Measurements from ENCODE around the gene CDH4.
"Not testable (repeated sequence)": the region's sequence is repeated elsewhere in the genome, so short reads cannot be mapped to it uniquely, and the experiment has no call there.

Gene CDH4

DNA sequence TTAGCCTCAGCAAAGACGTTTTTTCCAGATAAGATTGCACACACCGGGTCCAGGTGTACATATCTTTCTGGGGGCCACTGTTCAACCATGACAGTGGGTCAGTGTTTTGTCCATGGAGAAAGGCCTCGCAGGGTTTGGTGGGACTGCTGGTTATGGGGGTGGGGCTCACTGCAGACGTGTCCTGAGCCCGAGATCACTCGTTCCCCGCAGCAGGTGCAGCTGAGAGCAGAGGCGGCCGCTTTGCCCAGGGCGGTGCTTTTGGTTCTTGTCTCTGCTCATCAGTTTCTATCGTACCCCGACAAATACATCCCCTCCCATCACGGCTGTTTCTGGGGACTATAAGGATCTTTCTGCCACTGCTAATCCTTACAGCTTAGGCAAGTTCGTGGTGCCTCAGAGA is 166.9 kb downstream of the CDH4 start:
- DNase-seq (ENCODE audit: low spot score) = no peak

DNA sequence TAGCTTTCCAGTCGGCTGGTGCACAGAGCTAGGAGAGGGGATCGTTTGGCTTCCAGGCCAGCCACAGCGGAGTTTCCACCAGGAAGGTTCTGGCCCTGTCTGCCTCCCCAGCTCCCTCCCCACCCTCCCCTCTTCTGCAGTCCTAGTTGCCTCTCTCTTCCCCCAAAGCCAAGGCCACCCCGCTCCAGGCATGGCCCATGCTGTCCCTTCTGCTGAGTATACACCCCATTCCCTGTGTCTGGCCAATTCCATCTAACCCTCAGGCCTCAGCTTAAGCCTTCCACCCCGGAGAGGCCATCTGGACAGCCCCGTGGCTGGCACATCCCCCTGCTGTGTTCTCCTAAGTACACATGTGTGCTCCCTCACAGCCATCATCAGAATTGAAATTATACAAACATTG is 167.4 kb downstream of the CDH4 start:
- DNase-seq (ENCODE audit: low spot score) = no peak

DNA sequence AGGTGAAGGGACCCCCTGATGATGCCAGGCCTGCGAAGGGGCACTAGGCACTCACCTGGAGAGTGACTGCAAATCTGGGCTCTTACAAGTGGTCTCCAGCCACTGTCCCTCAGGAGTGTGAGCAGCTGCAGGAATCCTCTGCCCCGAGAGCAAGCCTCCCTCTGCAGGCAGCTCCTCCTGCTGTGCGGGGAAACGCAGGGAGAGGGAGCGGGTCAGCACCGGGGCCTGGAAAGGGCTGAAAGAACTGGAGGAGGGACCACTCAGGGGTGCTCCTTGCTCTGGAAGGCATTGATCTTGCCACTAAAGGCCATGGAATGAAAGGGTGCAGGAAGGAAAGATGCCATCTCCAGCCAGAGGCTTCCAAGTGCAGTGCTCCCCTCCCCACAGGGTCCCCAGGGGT is 168.0 kb downstream of the CDH4 start:
- DNase-seq (ENCODE audit: low spot score) = no peak

DNA sequence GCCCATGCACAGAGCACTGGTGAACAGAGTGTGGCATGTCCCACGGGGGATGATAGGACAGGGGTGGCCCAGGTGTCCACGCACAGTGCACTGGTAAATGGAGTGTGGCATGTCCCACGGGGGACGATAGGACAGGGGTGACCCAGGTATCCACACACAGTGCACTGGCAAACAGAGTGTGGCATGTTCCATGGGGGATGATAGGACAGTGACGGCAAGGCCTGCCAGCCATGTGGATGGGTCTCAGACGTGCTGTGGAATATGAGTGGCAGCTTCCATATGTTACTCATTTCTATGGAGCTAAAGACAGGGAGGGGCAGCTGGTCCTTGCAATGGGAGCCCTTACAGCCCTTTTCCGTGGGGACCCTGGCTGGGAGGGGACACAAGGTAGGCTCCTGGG is 168.7 kb downstream of the CDH4 start:
- no peak for DNase-seq (ENCODE audit: low spot score)

DNA sequence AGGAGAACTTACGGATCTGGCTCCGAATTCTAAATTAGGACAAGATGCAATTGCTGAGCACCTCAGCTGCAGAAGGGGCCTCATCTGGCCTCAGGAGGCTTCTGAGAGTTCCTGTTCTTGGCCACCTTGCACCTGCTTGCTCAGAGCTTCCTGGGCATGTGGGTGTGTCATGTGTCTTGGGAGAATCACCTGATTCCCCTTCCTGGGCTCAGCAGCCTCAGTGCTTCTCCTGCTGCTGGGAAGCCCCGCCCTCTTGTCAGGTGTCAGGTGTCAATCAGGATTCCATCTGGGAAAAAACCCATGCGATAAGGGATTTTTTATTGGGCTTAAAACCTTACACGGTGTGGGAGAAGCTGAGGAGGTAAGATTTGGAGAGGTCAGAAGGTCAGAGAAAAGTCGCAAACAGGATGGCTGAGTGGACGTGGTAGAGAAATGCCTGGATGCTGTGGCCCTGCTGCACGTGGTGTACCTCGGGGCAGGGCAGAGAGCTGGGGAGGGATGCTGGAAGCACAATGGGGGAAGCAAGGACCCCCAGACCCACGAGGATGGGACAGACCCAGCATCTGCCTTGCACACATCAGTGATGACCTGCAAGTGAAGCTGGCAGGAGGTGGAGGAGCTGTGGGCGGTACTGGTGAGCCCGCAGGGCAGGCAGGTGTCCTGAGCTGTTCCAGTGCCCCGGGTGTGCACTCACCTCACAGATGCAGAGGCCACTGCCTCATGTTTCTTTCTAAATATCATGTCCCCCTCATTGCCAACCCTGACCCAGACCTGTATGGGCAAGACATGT is 170.8 kb downstream of the CDH4 start:
- no peak for DNase-seq (ENCODE audit: low spot score)

DNA sequence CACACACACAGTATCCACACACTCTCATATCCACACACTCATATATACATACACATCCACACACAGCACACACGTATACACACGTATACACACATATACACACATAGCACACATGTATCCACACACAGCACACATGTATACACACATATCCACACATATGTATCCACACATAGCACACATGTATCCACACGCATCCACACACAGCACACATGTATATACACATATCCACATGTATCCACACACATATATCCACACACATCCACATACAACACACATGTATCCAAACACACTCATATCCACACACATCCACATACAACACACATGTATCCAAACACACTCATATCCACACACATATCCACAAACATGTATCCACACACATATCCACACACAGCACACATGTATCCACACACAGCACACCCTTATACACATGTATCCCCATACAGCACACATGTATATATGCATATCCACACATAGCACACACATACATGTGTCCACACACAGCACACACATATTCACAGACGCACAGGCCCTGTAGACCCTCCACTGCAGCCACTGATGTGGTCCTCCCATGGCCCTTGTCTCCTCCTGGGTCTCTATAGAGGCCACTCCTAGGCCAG is 172.1 kb downstream of the CDH4 start:
- DNase-seq (ENCODE audit: low spot score) = no peak

DNA sequence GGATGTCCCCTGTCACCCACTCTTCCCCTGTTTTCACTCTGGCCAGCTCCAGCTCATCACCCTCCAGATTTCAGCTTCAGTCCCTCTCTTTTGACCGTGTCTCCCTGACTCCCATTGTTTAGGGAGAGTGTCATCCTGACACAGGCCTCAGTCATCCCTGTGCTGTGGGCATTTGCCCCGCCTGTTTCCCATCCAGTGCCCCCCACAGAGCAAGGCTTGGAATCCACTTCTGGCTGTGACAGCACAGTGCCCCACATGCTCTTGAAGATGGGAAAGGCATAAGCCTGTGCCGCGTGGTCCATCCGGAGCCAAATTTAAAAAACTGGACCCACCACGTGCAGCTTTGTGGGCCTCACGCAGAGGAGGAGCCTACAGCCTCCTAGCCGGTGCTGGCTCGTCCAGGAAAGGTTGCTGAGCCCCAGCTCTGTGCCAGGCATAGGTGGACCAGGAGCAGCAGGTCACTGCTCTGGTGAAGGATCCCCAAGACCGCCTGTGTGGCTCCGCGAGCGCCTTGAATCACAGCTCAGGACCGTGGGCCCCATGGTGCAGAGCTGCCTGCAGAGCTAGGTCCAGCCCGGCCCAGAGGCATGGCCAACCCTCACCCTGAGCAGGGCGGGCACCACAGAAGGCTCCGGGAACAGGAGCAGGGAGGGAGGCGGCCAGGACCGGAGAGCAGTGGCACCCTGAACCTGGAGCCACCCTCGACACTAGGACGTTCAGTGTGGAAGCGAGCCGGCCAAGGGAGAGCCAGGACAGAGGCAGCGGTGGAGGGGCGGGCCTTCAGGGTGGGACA is 172.8 kb downstream of the CDH4 start:
- no peak for DNase-seq (ENCODE audit: low spot score)

DNA sequence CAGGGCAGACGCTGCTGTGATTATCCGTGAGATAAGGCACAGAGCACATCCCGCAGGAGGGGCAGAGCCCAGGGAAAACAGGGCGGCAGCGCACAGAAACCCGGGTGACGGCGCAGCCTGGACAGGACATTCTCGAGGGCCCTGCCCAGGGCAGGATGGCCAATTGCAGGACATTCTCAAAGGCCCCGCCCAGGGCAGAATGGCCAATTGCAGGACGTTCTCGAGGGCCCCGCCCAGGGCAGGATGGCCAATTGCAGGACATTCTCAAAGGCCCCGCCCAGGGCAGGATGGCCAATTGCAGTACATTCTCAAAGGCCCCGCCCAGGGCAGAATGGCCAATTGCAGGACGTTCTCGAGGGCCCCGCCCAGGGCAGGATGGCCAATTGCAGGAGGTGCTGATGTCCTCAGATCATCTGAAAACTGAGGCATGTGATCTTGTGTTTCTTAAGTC is 173.5 kb downstream of the CDH4 start:
- not testable (repeated sequence) for DNase-seq (ENCODE audit: low spot score)

DNA sequence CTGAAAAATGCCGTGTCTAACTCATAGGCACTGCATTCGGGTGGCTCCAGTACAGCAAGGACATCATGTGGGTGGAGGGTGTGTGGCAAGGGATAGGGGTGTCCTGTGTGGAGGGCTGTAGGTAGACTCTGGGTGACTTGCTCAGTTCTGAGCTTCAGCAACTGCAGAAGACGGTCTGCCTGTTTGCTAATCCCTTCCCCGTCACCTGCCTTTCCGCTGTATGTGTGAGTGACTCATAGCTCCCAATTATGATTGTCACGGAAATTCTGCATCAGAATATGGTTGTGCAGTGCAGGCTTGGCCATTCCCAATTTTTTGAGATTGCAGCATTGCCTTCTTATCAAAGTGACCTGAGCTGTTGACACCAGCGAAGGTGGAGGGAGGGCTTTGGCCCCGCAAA is 174.3 kb downstream of the CDH4 start:
- DNase-seq (ENCODE audit: low spot score) = no peak

DNA sequence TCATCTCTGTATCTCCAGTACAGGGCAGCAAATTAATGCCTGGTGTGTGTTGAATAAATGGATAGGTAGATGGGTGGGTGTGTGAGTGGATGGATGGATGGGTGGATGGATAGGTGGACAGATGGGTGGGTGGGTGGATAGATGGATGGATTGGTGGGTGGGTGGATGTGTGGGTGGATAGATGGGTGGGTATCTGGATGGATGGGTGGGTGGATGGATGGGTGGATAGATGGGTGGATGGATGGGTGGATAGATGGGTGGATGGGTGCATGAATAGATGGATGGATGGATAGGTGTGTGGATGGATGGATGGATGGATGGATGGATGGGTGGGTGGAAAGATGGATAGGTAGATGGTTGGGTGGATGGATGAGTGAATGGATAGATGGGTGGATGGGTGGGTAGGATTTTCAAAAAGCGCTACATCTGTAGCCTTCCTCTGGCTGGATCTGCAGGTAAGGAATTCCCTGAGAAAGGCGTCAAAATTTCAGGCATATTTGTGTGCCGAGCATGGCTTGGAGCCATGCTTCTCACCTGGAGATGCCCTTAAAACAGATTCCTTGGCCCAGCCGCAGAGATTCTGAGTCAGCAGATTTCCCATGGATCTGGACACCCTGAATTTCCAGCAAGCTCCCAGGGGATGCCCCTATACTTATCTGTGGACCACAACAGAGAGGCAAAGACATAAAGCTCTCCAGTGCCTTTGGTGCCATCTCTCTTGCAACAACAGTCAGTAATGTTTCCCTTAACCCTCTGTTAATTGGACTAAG is 177.6 kb downstream of the CDH4 start:
- no peak for DNase-seq (ENCODE audit: low spot score)

DNA sequence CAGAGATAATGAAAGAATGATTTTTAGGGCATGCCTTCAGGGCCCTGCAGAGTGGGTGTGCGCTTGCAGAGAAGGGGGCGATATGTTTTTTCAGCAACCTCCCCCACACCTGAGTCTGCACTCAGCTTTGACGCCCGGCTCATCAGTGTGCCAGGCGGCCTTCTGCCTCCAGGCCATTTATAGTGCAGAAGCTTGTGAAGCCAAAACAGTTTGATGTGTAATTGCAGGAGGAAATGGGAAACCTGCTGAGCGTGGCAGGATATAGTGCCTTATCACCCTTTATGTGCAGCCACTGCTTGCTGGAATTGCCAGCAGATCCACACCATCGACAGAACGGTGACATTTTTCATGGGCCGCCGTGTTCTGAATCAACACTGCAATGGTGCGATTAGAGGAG is 178.2 kb downstream of the CDH4 start:
- no peak for DNase-seq (ENCODE audit: low spot score)

DNA sequence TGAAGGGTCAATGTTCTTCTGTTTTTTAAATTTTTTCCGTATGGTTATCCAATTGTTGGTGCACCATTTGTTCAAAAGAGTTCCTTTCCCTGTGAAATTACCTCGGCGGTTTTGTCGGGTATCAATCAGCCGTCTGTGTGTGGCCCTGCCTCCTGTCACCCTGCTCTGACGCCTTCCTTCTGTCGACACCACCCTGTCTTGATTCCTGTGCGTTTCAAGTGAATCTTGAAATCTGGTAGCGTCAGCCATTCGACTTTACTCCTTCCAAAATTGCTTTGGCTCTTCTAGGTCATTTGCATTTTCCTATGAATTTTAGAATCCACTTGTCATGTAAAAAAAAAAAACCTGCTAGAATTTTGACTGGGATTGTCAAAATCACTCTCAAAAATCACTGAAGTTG is 181.1 kb downstream of the CDH4 start:
- no peak for DNase-seq (ENCODE audit: low spot score)

DNA sequence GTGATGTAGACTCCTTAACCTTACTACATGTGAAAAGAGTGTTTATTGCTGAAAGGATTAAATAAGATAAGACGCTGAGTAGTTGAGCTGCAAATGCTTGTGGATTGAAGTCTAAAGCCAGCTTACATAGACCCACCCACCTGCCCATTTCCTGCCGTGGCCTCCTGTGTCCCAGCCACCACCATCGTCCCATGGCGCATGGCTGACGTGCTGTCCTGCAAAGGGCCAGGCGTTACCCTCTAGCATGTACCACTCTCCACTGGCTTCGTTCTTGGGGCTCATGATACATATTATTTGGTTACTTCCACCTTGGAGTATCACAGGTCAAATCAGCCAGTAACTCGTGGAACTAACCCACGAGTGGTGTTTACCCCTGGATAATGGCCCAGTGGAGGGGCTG is 181.8 kb downstream of the CDH4 start:
- DNase-seq (ENCODE audit: low spot score) = no peak

DNA sequence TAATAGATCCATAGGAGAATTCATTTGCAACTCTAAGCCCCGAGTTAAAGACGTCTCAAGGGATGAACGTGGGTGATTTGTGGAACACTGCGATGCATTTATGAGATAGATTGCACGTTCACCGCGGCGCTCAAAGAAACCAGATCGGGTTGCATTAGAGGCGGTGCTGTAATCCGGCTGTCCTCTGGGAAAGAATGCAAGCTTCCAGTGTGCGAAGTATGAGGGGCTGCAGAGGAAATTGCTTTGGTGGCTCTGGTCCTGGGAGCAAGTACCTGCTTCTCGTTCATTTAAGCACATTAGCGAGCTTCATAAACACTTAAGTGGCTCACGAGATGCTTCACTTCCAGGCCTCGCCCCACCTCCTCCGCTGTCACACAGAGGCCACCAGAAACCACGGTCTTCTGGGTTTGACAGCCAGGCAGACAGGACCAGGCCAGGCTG is 182.3 kb downstream of the CDH4 start:
- no peak for DNase-seq (ENCODE audit: low spot score)

DNA sequence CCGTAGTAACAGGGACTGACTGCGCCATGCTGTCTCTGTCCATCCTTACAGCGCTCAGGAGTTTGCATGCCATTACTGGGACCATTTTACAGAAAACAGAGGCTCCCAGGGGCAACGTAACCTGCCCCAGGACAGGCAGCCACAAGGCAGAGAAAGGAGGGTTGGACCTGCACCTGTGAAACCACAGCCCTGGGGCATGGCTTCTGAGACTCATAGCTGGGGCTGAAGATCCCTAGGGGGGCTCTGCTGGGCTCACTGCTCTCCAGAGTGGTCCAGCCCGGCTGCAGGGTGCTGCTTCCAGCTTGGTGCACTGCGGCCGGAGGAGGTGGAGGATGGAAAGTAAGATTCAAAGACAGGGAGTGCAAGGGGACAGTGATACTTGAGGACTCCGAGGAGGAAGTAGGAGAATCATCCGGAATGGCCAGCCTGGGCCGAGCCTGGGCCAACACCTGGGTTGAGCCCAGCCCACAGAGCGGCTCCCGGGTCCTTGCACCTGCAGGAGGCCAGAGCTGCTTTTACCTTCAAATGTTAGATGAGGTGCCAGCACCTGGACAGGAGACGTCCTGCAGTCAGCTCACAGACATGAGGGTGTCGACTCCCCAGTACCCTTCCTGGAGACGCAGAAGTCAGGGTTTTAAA is 183.2 kb downstream of the CDH4 start:
- DNase-seq (ENCODE audit: low spot score) = no peak

DNA sequence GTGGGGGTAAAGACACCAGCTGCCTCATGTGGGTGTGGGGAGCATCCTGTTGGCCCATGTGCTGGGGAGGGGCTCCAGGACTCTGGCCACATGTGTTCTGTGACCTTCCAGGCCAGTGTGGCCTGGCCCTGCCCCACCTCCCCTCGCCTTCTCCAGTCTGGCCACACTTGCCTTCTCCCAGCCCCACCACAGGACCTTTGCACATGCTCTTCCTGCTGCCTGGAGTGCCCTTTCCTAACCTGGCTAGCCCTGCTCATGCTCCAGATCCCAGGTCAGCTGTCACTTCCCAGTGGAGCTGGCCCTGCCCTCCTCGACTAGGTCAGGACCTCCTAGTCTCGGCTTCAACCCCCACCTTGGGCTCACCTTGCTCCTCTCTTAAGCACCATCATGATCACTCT is 183.8 kb downstream of the CDH4 start:
- DNase-seq (ENCODE audit: low spot score) = no peak

DNA sequence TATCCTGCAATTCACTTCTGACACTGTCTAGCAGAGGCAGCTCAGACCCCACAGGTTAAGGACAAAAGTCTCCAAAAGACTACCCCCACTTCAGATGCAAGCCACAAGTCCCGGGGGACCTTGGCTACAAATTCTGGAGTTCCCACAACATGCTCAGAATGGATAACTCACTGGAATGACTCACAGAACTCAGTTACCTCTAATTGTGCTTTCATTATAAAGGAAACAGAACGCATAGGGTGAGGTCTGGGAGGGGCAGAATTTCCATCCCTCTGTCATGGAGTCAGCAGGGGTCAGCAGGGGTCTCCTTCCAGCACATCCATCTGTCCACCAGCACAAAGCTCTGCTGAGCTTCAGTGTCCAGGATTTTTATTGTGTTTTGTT is 184.2 kb downstream of the CDH4 start:
- no peak for DNase-seq (ENCODE audit: low spot score)

DNA sequence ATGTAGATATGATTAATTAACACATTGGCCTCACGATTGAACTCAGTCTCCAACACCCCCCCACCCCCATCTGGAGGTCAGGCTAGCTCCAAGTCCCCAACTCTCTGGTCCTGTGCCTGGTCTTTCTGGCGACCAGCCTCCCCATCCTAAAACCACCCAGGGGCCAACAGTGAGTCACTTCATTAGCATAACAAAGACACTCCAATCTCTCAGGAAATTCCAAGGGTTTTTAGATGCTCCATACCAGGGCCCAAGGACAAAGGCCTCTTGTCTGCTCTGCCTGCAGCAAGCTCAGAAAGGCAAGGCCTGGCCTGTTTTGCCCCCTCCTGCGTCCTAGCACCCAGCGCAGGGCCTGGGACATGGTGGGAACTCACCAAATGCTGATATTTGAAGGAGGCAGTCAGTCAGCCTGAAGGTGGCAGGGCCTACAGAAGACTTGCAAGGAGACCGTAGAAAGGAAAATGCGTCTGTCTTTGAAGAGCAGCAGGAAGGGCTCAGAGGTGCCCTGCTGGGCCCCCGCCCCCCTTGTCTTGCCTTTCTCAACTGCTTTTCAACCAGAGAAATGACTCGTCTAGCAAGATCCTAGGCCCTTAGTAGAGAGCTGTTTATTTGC is 184.7 kb downstream of the CDH4 start:
- DNase-seq (ENCODE audit: low spot score) = no peak

DNA sequence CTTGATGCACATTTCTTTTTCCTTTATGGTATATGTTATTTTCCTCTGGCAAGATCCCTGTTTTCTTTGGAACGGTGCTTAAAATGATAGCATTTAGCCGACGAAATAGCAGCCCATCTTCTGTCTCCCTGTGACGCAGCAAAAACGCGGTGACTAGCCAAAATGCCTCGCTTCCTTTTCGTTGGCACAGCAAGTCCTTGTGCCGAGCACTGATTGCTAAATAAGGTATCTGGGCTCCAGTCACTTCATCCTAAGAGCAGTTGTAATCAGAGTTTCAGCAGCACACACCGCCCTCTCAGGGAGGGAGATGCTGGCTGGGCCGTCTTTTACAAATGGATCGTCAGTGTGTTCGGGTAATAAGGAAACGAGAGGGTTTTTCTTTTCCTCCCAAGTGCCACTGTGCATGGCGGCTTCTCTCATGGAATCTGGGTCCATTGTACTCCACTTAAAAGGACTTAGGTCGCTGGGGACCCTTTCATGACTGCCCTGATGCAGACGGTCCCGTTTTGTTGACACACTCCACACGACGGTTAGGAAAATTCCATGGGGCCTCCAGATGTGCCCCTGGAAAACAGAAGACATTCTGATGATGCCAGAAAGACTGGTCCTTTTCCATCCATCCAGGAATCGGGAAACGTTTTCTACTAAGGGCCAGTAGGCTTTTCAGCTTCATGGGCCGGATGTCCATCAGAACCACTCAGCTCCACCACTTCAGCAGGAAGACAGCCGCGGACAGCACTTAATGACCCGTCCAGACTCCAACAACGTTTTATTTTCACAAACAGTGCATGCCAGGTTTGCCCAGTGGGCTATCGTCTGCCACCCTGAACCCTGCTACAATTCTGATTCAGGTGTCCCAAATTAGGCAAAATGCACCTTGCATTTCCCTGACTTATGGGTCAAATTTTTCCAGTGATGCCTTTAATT is 185.5 kb downstream of the CDH4 start:
- DNase-seq (ENCODE audit: low spot score) = no peak

DNA sequence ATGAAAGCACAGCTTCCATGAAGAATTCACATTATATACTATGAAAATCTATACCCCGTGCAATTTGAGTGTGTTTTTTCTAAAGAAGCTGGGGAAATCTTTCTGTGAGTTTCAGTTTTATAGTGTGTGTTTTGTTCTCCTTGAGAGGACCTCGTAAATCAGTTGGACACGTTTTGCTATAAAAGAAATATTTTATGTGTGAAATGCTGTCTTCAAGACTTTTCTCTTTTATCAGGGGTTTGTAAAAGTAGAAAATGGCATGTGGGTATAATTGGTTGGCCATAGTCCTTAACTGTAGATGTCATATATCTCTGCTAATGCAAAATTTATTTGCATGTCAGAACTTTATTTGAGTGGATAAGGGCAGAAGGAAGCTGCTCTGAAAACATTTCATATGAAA is 186.2 kb downstream of the CDH4 start:
- DNase-seq (ENCODE audit: low spot score) = no peak
